GM23338 (cell line): ENCODE measurements around the gene CENPA. TPM values are rescaled to one million over a fixed set of nuclear protein-coding genes. Genes with fewer than 3 reads are reported as not detected.

ENCODE experiments used
- ATAC-seq: fragments of 200-7000 bp; cut with Tn5 transposase; 3 replicates; pipeline ENCODE4 v1.9.1; 2020
- DNase-seq: peaks from one replicate; pipeline ENCODE4 v3.0.0-alpha.2; 2015; ENCODE audit warnings: low spot score
- H2AFZ ChIP-seq: fragments of 200-600 bp; sonication (generic); 2 replicates; pipeline ENCODE4 v1.8.0; 2016; ENCODE audit warnings: antibody characterized with exemption, mild to moderate bottlenecking, moderate library complexity
- H3F3A ChIP-seq: fragments of 200-600 bp; sonication (generic); replicated peaks from 2 replicates; pipeline ENCODE4 v1.8.0; 2017; ENCODE audit warnings: antibody characterized with exemption, mixed run types, low read depth
- H3K27ac ChIP-seq: fragments of 200-600 bp; sonication (generic); 2 replicates; pipeline ENCODE4 v1.6.1; 2016; ENCODE audit warnings: low read depth
- H3K27me3 ChIP-seq: fragments of 200-600 bp; sonication (generic); 2 replicates; pipeline ENCODE4 v1.8.0; 2016; ENCODE audit warnings: mild to moderate bottlenecking, mixed run types, moderate library complexity; ENCODE audit not compliant: insufficient read depth
- H3K36me3 ChIP-seq: fragments of 200-600 bp; sonication (generic); 2 replicates; pipeline ENCODE4 v1.8.0; 2016; ENCODE audit warnings: mild to moderate bottlenecking; ENCODE audit not compliant: insufficient read depth
- H3K4me1 ChIP-seq: fragments of 200-600 bp; sonication (generic); 2 replicates; pipeline ENCODE4 v1.8.0; 2016; ENCODE audit warnings: mild to moderate bottlenecking, moderate library complexity; ENCODE audit not compliant: insufficient read depth
- H3K4me2 ChIP-seq: fragments of 200-600 bp; sonication (generic); 2 replicates; pipeline ENCODE4 v1.7.1; 2017; ENCODE audit warnings: mixed run types
- H3K4me3 ChIP-seq: fragments of 200-600 bp; sonication (generic); 2 replicates; pipeline ENCODE4 v1.6.1; 2016; ENCODE audit warnings: mixed run types
- H3K79me2 ChIP-seq: fragments of 200-600 bp; sonication (generic); replicated peaks from 2 replicates; pipeline ENCODE4 v1.8.0; 2017; ENCODE audit warnings: mild to moderate bottlenecking; ENCODE audit not compliant: insufficient read depth
- H3K9me2 ChIP-seq: fragments of 200-600 bp; sonication (generic); 2 replicates; pipeline ENCODE4 v1.8.0; 2017; ENCODE audit not compliant: insufficient read depth
- H4K20me1 ChIP-seq: fragments of 200-600 bp; sonication (generic); replicated peaks from 2 replicates; pipeline ENCODE4 v1.8.0; 2017; ENCODE audit warnings: mild to moderate bottlenecking; ENCODE audit not compliant: insufficient read depth
- H3K27ac Mint-ChIP-seq: 2 replicates; pipeline ENCODE4 v1.8.0; 2020; ENCODE audit warnings: inconsistent platforms, mild to moderate bottlenecking, moderate library complexity, mixed read lengths
- H3K27me3 Mint-ChIP-seq: 3 replicates; pipeline ENCODE4 v1.8.0; 2022; ENCODE audit warnings: low read depth, mild to moderate bottlenecking, moderate library complexity, mixed read lengths, inconsistent platforms; ENCODE audit not compliant: insufficient read depth, poor library complexity
- H3K36me3 Mint-ChIP-seq: 3 replicates; pipeline ENCODE4 v1.8.0; 2021; ENCODE audit warnings: low read depth, mild to moderate bottlenecking, inconsistent platforms, moderate library complexity, mixed read lengths
- H3K4me1 Mint-ChIP-seq: 3 replicates; pipeline ENCODE4 v1.8.0; 2020; ENCODE audit warnings: mild to moderate bottlenecking, inconsistent platforms, mixed read lengths
- H3K4me3 Mint-ChIP-seq: 3 replicates; pipeline ENCODE4 v1.8.0; 2021; ENCODE audit warnings: moderate library complexity, mild to moderate bottlenecking, inconsistent platforms, mixed read lengths
- H3K9me3 Mint-ChIP-seq: 3 replicates; pipeline ENCODE4 v1.8.0; 2020; ENCODE audit warnings: moderate library complexity, mild to moderate bottlenecking, inconsistent platforms, mixed read lengths
- CREB1 ChIP-seq: fragments of 250-450 bp; sonication (Bioruptor Pico); IDR thresholded peaks from 2 replicates; pipeline ENCODE4 v1.5.0; 2020; ENCODE audit warnings: low read depth, mild to moderate bottlenecking, moderate library complexity
- CTCF ChIP-seq, 2 experiments: fragments of 200-600 bp in 1 of 2; sonication (generic) in 1 of 2; conservative IDR thresholded peaks; 2 replicates each; pipeline versions ENCODE4 v1.5.1 to v1.6.1; 2016 to 2017; ENCODE audit warnings: antibody characterized with exemption in 2 of 2, low read depth in 2 of 2, mild to moderate bottlenecking in 2 of 2, moderate library complexity in 1 of 2
- POLR2AphosphoS5 ChIP-seq: IDR thresholded peaks from 2 replicates; pipeline ENCODE4 v1.6.1; 2016; ENCODE audit warnings: antibody characterized with exemption, low read depth
- long read RNA-seq: library from polyadenylated mRNA; unstranded; transcript quantifications from one replicate; pipeline ENCODE4 v2.0.0, GENCODE V29; 2020; ENCODE audit not compliant: unreplicated experiment
- polyA plus RNA-seq: library from polyadenylated mRNA; unstranded; fragments of >200 nt; fragmentation: Nextera tagmentation; extraction: Ambion mirVana; gene quantifications from 2 replicates; pipeline ENCODE4 v1.2.1, GENCODE V29; 2016
- total RNA-seq: library from RNA; depleted of rRNA; stranded (reverse); fragments of >200 nt; shearing (Covaris generic); gene quantifications from 2 replicates; pipeline ENCODE4 v1.2.3, GENCODE V29; 2014; rRNA removed
- TF ChIP-seq, protein P1 (sequence below): fragments of 250-450 bp; sonication (Bioruptor Pico); IDR thresholded peaks from 2 replicates; pipeline ENCODE4 v1.5.0; 2020; ENCODE audit warnings: mild to moderate bottlenecking, moderate library complexity

CENPA gene
- total RNA-seq (13.0 and 16.8 TPM in 2 replicates), polyA plus RNA-seq (24.2 and 26.3 TPM in 2 replicates)
- long read RNA-seq, transcript CENPA-202 (5 exons, 1,452 nt): major isoform, 15 of 24 reads
- long read RNA-seq, partial matches to known transcripts: 0 of 24 reads
- long read RNA-seq, other reads (novel, unspliced or antisense): 2 of 24 reads

- peak within 1 kb of the TSS; percentile 87 for H3K4me2 ChIP-seq
- no peak within 1 kb of the TSS for H3K27ac ChIP-seq
- peaks cover 10% of the 10 kb centered on the region for H3K27me3 Mint-ChIP-seq
These were observed at the start of gene CENPA for GRCh38 chr2:26785431-26786206. Gene CENPA, plus strand, starts transcription at chr2:26786056. Its CDS starts 141 bp downstream, at chr2:26786197.

More at GRCh38 chr2:26785431-26786206, at the start of gene CENPA:
- TF ChIP-seq, protein P1, sequence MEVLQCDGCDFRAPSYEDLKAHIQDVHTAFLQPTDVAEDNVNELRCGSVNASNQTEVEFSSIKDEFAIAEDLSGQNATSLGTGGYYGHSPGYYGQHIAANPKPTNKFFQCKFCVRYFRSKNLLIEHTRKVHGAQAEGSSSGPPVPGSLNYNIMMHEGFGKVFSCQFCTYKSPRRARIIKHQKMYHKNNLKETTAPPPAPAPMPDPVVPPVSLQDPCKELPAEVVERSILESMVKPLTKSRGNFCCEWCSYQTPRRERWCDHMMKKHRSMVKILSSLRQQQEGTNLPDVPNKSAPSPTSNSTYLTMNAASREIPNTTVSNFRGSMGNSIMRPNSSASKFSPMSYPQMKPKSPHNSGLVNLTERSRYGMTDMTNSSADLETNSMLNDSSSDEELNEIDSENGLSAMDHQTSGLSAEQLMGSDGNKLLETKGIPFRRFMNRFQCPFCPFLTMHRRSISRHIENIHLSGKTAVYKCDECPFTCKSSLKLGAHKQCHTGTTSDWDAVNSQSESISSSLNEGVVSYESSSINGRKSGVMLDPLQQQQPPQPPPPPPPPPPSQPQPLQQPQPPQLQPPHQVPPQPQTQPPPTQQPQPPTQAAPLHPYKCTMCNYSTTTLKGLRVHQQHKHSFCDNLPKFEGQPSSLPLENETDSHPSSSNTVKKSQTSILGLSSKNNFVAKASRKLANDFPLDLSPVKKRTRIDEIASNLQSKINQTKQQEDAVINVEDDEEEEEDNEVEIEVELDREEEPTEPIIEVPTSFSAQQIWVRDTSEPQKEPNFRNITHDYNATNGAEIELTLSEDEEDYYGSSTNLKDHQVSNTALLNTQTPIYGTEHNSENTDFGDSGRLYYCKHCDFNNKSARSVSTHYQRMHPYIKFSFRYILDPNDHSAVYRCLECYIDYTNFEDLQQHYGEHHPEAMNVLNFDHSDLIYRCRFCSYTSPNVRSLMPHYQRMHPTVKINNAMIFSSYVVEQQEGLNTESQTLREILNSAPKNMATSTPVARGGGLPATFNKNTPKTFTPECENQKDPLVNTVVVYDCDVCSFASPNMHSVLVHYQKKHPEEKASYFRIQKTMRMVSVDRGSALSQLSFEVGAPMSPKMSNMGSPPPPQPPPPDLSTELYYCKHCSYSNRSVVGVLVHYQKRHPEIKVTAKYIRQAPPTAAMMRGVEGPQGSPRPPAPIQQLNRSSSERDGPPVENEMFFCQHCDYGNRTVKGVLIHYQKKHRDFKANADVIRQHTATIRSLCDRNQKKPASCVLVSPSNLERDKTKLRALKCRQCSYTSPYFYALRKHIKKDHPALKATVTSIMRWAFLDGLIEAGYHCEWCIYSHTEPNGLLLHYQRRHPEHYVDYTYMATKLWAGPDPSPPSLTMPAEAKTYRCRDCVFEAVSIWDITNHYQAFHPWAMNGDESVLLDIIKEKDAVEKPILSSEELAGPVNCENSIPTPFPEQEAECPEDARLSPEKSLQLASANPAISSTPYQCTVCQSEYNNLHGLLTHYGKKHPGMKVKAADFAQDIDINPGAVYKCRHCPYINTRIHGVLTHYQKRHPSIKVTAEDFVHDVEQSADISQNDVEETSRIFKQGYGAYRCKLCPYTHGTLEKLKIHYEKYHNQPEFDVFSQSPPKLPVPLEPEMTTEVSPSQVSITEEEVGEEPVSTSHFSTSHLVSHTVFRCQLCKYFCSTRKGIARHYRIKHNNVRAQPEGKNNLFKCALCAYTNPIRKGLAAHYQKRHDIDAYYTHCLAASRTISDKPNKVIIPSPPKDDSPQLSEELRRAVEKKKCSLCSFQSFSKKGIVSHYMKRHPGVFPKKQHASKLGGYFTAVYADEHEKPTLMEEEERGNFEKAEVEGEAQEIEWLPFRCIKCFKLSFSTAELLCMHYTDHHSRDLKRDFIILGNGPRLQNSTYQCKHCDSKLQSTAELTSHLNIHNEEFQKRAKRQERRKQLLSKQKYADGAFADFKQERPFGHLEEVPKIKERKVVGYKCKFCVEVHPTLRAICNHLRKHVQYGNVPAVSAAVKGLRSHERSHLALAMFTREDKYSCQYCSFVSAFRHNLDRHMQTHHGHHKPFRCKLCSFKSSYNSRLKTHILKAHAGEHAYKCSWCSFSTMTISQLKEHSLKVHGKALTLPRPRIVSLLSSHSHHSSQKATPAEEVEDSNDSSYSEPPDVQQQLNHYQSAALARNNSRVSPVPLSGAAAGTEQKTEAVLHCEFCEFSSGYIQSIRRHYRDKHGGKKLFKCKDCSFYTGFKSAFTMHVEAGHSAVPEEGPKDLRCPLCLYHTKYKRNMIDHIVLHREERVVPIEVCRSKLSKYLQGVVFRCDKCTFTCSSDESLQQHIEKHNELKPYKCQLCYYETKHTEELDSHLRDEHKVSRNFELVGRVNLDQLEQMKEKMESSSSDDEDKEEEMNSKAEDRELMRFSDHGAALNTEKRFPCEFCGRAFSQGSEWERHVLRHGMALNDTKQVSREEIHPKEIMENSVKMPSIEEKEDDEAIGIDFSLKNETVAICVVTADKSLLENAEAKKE (CRISPR knock-in tag): no peak
- TF ChIP-seq CREB1 (CRISPR knock-in tag) (peak; percentile 87), POLR2AphosphoS5 (peak; percentile 89), CTCF (conservative IDR thresholded peaks at IDR 0.05; ENCODE audit: low read depth in 2 of 2) (0 out of 4 replicates have a peak, but pooled peaks of 1 of the 2 experiments have one; percentile 0)
- Mint-ChIP-seq H3K9me3 (no peaks in the 10 kb centered on the region; the same call in 2 of the 3 replicates), H3K4me3 (peak within 1 kb of the TSS; percentile 79), H3K27ac (peak within 1 kb of the TSS; percentile 90), H3K36me3 (peaks cover 17% of the 10 kb centered on the region), H3K4me1 (peaks cover 13% of the 10 kb centered on the region)
- H3F3A ChIP-seq: no peaks in the 10 kb centered on the region; the same call in 1 of the 2 replicates
- no peaks in the 10 kb centered on the region for H3K36me3 ChIP-seq
- H3K27me3 ChIP-seq: 0 out of 2 replicates have a peak, but pooled peaks cover 4% of the 10 kb centered on the region
- ATAC-seq (peak; percentile 98), DNase-seq (peak; percentile 99)
- peak within 1 kb of the TSS; percentile 64 for H3K4me3 ChIP-seq
- no peaks in the 10 kb centered on the region for H3K9me2 ChIP-seq
- peak within 1 kb of the TSS; percentile 93 for H2AFZ ChIP-seq
- peaks cover 33% of the 10 kb centered on the region for H3K79me2 ChIP-seq
- H3K4me1 ChIP-seq: no peaks in the 10 kb centered on the region
- H4K20me1 ChIP-seq: peaks cover 12% of the 10 kb centered on the region; the same call in 1 of the 2 replicates
